ENCODE measurements around the gene ETNK2.

ETNK2 gene

DNA sequence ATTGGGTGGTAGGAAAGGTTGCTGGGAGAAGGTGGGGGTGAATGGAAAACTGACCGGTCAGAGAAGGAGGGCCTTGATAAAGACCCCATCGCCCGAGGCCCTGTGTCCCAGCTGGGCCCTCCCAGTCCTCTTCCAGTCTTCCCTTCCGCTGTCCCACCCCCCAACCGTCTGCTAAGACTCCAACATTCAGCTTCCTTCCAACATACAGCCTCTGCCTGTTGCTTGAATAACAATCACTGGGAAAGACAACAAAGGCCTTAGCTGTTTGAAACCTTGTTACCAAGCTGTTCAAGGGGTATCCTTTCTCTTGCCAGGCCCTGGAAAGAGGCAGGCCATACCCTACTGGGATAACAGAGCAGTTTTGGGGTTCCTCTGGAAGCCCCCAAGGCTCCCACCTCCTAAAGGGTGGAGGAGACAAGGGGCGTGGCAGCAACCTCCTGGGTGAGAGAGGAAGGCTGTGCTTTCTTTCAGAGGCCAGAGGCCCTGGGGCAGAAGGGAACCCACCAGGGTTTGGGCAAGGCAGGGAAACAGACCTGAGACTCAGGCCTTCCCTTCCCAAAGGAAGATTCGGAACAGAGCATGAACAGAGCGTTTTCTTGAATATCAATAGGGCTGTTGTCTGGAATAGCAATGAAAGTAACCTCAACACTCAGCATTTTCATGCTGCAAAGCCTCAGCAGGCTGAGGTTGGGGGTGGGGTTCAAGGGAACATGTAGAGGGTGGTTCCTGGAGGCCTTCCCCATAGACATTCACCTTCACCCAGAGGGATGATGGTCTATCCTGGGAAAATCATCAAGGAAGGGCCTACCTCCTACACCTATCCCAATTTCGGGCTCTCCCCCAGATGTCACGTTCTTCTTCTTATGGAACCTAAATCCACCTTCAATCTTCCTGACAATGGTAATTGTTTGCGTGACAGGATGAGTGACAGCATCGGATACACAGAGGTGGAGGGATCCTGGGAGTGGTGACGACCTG is 4.1 kb downstream of the ETNK2 start:
- no peak for DNase-seq (ENCODE audit: low read depth in 2 of 2)

DNA sequence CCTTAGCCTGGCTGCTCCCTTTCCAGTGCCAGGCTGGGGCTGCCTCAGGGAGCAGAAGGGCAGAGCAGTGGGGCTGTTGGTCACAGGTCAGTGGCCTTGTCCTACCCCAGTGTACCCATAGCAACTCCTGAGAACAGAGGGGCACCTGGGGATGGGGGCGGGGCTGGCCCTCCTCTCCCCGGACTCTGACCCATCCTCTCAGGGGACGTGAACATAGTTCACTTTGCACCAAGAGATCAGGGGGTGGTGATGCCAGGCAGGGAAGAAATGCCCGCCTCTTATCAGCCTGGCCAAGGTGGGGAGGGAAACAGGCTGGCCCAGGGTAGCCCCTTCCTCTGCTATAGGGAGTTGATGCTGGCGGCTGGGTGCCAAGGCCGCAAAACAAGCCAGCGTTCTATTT is 4.9 kb downstream of the ETNK2 start:
- DNase-seq (ENCODE audit: low read depth in 2 of 2), result no peak

DNA sequence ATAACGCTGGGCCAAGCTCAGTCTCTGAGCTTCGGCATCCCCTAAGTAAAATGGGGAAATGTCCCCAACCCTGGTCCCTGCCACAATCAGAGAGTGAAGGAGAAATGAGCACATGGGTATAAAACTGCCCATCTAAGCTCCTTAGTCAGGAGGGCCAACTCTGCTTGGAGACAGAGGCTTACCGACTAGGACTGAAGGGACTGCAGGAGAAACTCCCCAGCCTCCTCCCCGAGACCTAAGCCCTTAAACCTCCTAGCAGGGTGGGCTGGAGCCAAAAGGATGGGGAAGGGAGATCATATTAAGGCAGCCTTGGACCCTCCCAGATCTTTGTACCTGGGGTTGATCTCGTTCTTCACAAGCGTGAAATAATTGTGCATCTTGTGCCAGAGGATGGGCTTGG is 5.5 kb downstream of the ETNK2 start:
- DNase-seq (ENCODE audit: low read depth in 2 of 2), result no peak

DNA sequence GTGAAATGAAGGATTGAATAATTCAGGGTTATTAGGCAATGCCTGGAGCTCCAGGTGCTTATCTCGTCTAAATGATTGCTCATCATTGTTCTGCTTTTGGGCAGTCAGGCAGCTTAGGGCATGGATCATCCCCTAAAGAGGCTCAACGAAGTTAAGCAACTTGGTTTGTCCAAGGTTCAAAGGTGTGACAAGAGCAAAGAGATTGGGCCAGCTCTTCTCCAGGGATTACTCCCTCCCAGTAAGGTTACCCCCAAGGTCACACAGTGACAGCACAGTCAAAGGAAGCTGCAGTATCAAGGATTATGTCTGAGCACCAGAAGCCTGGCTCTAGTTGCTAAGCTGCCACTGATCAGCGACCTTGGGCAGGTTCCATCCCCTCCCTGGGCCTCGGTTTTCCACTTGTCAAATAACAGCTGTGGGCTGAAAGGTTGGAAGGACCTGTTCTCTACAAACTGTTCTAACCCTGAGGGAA is 6.8 kb downstream of the ETNK2 start:
- no peak for DNase-seq (ENCODE audit: low read depth in 2 of 2)

DNA sequence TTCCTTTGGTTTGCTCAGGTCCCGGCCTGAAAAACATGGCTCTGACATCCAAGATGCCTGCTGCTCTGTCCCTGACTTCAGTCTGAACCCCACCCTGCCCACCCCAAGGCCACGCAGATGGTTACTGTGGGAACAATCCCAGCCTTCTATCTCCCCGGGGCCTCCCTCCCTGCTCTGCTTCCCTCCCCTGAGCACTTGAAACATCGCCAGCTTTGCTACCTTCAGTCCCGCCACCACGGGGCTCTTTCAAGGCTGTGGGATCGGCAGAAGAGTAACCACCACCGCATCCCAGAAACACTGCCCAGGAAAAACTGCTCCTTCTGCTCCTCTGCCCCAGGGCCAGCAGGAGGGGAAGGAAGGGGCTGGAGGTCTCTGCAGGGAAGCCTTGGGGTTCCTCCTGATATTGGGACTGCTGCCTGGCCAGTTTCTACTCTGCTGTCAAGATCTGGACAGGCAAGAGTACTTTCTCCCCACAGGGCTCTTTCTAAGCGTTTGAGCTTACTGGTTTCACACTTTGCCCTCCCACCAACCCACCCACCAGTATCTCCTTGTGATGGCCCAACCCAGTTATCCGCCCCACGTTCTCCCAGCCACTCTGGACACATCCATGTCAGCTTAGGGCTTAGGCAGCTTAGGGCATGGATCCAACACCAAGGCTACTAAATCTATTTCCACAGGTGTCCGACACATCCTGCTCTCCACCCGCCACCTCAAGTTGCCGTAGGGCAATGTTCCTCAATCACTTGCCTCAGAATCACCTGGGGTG is 8.4 kb downstream of the ETNK2 start:
- DNase-seq (ENCODE audit: low read depth in 2 of 2), result no peak

DNA sequence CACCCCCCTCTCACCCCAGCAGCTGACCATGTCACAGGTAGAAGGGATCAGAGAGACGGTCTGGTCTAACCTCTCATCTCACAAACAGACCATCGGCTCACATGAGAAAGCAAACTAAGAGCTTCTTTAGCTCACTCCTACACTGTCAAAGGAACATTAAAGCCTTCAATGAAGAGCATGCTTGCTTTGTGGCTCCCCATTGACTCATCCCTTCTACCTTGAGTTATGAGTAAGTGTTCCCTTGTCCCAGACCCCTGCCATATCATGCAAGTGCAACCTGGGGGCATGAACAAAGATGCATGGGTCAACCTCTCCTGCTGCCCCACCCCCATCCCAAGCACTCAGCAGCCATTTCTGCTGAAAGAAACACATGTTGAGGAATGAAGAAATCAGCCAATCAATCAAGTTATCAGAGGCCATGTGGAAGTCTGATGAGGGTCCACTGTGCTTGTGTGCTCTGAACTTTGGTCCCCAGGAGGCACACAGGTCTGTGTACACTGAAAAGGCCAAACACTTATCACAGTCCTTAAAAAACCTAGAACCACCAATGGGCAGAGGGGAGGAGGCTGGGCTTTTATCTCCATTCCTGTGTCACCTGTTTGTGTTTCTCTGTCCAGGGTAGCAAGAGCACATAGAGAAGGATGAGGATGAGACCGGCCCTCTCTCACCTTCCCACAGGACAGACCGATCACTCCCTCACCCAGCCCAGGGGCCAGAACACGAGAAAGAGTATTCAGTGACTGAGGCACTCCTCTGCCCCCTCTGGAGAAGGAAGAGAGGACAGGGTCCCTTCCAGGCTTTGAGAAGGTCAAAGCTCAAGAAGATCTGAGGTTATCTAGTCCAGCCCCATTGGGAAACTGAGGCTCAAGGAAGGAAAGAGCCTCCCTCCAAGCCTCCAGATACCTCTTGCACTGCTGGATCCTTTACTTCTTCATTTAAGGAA is 9.5 kb downstream of the ETNK2 start:
- no peak for DNase-seq (ENCODE audit: low read depth in 2 of 2)

DNA sequence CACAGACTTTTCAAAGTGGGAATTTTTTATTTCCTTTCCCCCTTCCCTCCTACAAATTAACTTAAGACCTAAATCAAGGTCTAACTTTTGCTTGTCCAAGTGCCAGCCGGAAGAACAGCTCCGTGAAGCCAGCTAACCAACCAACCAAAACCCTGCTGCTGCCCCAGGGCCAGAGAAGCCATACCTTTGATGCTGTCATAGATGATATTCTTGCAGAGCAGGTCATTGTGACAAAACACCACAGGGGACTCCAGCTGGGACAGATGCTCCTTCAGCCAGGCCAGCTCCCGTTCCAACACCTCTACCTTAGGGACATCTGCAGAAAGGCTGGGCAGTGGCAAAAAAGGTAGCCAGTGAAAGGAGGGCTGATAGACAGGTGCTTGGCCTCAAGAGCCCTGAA is 10.7 kb downstream of the ETNK2 start:
- DNase-seq (ENCODE audit: low read depth in 2 of 2), result no peak

DNA sequence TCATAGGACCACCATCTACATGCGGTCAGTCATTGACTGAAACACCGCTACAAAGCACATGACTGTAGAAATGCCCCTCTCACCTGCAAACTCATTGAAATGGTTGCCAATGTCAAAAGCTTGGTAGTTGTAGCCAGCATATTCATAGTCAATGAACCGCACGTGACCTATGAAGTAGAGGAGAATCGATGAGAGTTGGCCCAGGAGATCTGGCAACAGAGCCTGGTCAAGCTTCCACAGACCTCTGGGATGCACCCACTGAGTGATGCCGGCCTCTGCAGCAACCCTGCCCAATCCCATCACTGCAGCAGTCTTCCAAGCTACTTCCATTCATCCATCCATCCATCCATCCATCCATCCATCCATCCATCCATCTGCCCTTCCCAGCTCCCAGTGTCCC is 11.9 kb downstream of the ETNK2 start:
- no peak for DNase-seq (ENCODE audit: low read depth in 2 of 2)

DNA sequence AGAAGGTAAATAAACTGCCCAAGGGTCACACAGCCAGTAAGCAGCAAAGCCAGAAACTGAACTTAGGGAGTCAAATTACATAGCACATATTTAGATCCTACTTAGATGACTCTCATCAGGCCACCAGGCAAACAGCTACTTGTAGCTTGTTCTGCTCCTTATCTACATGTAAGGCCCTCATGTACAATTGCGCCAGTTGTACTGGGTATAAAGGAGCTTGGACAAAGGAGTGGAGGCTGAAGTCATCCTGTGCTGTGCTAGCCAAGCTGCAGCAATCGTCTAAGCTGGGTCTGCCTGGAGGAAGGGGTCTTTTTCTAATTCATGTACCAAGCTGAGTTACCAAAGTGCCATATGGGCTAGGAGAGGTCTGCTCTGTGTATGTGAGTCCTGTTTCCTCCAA is 12.8 kb downstream of the ETNK2 start:
- DNase-seq (ENCODE audit: low read depth in 2 of 2), result no peak

DNA sequence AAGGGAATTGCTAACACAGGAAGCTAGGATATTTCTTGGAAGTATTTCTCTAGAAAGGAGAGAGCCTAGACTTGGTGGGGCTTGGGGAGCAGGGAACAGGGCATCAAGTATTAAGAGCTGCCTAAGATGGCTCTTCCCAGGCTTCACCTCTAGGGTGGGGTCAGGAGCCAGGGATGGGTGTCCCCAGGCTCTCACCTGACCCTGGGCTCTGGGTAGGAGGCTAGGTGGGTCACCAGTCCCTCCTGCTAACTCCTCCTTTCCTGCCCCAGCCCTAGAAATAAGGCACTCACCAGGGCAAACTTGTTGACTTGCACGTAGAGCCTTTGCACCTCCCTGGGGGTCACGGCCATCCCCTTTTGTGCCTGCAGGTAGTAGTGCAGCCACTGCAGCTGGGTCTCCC is 15.0 kb downstream of the ETNK2 start:
- DNase-seq (ENCODE audit: low read depth in 2 of 2), result no peak

DNA sequence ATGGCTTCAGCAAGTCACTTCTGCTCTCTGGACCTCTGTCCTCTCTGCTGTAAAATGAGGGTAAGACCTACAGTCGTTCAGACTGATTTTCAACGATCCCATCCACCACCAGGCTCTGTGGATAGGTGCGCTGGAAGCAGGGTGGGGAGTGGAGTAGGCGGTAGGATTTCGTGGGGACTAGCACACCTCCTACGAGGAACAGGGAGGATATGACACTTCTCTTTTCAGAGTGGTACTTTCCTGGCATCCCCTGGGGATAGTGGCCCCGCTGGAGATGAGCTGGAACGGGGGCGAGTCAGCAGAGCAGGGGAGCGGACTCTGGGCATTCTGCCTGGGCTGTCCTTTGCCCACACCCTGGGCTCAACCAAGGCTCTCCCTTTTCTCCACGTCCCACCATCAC is 17.7 kb downstream of the ETNK2 start:
- no peak for DNase-seq (ENCODE audit: low read depth in 2 of 2)

DNA sequence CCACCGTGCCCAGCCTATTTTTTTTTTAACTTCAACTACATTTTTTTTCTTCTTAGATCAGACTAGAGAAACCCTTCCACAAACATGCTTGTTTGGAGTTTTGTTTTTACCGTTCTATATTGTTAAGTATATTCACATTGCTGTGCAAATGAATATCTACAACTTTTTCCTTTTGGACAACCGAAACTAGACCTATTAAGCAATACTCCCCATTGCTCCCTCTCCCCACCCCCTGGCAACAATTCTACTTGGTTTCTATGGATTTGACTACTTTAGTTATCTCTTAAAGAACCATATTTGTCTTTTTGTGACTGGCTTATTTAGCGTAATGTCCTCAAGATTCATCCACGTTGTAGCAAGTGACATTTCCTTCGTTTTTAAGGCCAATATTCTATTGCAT is 19.1 kb downstream of the ETNK2 start:
- DNase-seq (ENCODE audit: low read depth in 2 of 2), result no peak

DNA sequence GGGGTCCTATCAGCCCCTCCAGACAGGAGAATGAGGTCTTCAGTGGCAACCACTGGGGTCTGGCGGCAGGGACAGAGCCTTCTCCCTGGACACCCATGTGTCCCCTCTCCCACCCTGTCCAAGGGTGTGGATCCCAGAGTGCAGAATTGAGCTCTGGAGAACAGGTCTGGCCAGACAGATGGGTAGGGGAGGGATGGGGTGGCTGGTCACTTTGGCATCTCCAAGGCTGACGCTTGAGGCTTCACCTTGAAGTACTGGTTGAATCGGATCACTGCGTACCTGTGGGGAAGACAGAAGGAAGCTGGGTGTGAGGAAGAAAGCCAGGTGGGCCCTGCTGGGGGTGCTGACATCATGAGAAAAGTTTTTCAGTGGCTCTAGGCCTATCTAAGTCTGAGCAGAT is 19.9 kb downstream of the ETNK2 start:
- no peak for DNase-seq (ENCODE audit: low read depth in 2 of 2)

DNA sequence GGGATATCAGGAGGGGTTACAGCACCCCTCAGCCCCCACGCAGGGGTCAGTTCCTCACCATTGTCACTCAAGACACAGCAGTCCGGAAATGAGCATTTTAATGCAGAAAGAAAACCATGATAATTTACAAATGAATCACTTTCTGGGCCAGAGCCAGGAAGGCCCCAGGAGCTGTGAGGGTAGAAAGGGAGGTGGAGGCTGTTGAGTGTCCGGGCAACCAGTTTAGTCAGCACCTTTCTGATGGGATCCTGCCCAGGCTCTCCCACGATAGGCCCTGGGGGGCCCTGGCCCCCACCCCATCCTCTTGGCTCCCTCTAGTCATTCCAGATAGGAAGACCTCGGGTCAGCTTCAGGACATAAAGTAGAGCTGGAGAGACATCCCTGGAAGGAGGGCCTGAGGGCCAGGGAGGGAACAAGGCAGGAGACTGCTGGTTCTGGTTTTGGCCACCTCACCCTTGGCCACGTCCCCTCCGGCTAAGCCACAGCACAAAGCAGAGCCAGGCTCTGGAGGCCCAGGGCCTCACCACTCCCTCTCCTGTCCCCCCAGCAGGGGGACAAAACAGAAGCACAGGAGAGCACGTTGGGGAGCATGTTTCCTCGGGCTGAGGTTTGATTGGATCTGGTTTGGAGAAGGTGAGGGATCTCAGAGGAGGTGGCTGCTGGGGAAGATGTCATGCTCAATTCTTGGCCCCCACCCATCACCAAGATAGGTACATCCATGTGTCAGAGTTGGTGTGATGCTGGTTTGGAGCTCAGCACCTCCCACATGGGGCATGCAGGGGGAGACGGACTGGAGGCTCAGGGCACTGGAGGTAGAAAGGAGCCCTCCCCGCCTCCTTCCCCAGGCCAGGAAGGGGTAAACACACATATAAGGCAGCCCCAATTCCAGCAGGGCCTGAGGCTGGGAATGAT is 20.6 kb downstream of the ETNK2 start:
- DNase-seq (ENCODE audit: low read depth in 2 of 2), result no peak

DNA sequence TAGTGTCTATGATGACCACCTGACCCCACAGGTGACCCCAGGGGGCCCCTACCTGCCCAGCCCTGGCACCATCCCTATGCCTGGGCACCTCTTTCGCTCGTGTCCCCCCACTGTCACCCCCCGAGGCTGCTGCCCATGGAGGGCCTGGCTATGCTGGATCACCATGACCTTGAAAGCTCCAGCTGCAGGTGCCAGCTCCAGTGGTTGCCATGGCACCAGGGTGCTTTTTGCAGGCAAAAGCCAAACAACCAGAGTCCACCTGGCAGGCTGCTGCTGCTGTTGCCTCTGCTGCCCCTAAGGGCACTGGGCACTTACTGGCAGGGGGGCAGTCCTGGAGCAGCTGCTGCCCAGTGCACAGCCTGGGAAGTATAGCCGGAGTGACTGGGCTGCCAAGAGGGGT is 21.7 kb downstream of the ETNK2 start:
- no peak for DNase-seq (ENCODE audit: low read depth in 2 of 2)

DNA sequence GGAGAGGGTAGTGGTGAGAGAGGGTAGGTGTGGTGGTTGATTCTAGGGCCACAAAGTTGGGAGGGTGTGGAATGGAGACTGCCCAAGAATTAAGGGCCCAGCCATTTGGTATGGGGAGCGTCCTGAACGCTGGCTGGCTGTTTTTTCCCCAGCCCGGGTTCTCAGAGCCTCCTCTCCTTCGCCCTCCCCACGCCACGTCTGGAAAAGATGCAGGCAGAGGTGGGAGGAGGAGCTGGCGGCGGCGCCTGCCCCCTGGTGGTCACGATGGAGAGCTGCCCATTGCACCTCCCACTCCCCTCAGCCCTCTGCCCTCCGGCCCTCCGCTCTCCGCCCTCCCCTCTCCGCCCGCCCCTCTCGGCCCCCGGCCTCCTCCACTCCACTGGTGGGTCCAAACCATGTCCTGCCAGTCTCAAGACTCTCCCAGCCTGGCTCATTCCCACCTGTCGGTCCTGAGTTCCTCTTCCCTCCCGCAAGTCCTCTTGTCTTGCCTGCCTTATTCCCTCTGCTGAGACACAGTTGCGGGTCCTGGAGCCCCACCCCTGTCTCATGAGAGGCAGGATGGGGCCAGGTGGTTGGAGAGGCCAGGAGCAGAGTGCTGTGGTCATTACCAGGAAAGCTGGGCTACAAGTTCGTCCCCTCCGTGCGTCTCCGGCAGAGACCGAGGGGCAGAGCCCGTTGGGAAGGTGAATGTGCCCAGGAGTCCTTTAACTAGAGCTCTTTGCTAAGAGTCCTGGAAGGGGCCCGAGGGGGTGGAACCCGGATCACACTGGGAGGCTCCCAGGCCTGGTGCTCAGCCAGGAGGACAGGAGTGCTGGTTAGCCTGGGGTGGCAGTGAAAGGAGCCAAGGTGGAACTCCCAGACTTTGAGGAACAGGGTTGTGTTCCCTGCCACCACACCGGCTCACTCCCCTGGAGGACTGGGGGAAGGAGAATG is 22.6 kb downstream of the ETNK2 start:
- DNase-seq (ENCODE audit: low read depth in 2 of 2), result peak; percentile 42 to 53

DNA sequence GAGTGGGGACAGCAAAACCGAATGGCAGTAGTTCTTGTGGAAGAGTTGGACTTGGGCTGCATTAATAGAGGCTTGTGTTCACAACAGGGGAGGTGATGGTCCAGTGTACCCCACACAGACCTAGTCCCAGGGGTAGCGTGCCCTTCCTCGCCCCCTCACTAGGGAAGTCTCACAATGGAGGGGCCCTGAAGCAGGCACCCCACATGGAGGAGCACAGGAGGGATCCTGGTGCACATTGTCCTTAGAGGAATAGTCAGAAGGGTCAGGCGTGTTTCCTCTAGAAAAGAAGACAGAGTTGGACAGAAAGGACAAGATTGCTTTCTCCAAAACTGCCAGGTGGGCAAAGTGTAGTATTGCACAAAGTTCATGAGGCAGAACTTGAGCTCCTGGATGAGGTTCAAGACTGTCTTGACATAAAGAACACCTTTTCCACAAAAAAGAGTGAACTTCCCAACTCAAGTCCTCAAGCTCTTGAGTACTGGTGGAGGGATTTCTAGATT is 23.3 kb downstream of the ETNK2 start:
- DNase-seq (ENCODE audit: low read depth in 2 of 2), result no peak

DNA sequence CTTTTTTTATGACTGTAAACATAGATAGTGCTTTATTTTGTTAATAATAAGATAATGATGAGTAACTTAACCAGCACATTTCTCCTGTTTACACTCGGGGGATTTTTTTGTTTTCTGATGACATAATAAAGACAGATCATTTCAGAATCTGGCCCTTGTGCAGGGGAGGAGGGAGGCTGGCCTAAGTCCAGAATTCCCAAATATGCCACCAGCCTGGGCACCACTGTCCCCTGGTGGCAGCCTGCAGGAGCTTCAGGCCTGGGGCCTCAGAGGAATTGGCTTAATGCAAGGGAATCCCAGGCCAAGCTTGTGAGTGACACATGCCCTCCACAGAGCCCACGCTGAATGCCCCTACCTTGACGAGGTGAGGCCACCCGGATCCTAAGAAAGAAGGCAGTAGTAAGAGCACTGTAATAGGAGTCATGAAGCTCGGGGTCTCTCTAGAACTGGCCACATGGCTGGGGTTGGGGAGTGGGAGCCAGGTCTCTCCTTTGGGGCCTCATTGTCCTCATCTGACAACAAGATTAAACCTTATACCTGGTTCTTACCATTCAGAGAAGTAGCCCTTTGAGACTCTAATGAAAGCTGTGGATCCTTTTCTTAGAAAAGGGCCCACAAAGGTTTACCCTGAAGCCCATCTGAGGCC is 24.1 kb downstream of the ETNK2 start:
- no peak for DNase-seq (ENCODE audit: low read depth in 2 of 2)

DNA sequence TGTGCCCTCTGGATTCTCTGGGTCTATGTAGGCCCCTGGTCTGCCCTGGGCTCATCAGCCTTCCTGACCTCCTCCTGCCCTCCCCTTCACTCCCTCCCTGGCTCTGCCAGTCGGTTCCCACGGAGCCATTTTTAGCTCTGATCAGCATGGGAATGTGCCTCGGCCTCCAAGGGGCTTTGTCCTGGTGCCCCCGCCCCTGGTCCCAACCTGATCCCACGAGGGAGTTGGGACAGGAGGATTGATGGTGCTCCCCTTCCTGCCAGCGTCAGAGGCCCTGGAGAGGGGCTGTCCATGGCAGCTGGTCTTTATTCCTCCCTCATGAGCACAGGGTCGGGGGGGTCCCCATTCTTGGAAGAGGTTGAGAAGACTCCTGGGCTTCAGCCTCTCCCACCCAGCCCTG is 24.9 kb downstream of the ETNK2 start:
- DNase-seq (ENCODE audit: low read depth in 2 of 2), result no peak

All from stimulated activated CD4-positive, alpha-beta T cell treated with anti-CD3 and anti-CD28 coated beads, Interleukin-4, amount 100 ng/mL, for 48 hours (primary cell).